ENCODE results near the gene CCDC13.

CCDC13 gene

DNA sequence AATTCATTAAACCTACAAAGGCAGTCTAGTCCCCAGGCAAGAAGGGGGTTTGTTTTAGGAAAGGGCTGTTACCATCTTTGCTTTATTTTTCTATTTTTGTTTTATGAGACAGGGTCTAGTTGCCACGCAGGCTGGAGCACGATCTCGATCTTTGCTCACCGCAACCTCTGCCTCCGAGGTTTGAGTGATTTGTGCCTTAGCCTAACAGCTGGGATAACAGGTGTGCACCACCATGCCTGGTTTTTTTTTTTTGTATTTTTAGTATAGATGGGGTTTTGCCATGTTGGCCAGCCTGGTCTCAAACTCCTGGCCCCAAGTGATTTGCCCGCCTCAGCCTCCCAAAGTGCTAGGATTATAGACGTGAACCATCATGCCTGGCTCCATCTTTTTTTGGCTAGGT, 26.3 kb upstream of the CCDC13 start:
- in situ Hi-C loops (cut with HindIII; ENCODE audit: low sequenced_read_pairs) = no loop called here
- TF ChIP-seq, protein P1, sequence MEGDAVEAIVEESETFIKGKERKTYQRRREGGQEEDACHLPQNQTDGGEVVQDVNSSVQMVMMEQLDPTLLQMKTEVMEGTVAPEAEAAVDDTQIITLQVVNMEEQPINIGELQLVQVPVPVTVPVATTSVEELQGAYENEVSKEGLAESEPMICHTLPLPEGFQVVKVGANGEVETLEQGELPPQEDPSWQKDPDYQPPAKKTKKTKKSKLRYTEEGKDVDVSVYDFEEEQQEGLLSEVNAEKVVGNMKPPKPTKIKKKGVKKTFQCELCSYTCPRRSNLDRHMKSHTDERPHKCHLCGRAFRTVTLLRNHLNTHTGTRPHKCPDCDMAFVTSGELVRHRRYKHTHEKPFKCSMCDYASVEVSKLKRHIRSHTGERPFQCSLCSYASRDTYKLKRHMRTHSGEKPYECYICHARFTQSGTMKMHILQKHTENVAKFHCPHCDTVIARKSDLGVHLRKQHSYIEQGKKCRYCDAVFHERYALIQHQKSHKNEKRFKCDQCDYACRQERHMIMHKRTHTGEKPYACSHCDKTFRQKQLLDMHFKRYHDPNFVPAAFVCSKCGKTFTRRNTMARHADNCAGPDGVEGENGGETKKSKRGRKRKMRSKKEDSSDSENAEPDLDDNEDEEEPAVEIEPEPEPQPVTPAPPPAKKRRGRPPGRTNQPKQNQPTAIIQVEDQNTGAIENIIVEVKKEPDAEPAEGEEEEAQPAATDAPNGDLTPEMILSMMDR (IDR thresholded peaks at IDR 0.05; ENCODE audit: low read depth, low read length) = no peak
- no peak for DNase-seq (ENCODE audit: low read depth, low spot score)
- H3K4me3 ChIP-seq (ENCODE audit: low read depth, low read length) = no peak overlapping the region

DNA sequence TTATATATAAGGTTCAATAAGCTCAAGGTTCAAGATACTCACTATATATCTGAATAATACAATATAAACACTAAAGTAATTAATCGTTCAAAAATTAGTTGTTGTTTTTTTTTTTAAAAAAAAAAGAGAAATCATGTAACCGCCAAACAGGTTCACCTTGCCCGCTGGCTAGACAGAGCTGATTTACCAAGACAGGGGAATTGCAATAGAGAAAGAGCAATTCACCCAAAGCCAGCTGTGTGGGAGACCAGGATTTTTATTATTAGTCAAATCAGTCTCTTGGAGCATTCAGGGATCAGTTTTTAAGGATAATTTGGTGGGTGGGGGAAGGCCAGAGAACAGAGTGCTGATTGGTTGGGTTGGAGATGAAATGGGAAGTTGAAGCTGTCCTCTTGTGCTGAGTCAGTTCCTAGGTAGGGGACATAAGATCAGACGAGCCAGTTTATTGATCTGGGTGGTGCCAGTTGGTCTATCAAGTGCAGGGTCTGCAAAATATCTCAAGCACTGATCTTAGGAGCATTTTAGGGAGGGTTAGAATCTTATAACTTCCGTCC, 23.4 kb upstream of the CCDC13 start:
- DNase-seq (ENCODE audit: low read depth, low spot score) = no peak
- TF ChIP-seq, protein P1 (IDR thresholded peaks at IDR 0.05; ENCODE audit: low read depth, low read length) = no peak
- in situ Hi-C loops (cut with HindIII; ENCODE audit: low sequenced_read_pairs) = no loop called here
- H3K4me3 ChIP-seq (ENCODE audit: low read depth, low read length) = no peak overlapping the region

DNA sequence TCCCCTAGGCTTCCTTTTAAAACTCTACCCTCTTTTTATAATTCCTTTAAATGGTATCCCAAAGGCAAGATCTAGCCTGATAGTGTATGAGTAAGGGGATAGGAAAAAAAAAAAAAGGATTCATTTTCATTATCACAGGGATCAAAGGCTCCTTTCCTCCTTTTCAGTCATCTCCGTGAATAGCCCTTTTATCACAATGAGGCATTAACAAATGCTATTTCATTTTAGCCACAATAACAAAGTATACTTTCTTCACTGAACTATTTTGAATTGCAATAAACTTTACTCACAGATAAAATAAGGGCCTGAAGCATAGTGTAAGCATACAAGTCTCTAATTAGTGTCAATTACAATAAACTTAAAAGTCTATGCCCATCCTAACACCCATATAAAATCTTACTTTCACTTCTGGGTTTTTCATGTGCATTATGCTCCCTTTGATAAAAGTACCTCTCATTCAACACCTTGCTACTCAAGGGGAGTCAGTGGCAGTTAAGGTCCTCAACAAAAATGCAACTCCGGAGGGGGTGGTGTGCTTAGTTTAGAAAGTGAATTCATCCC, 22.6 kb upstream of the CCDC13 start:
- no peak for DNase-seq (ENCODE audit: low read depth, low spot score)
- in situ Hi-C loops (cut with HindIII; ENCODE audit: low sequenced_read_pairs) = no loop called here
- TF ChIP-seq, protein P1 (IDR thresholded peaks at IDR 0.05; ENCODE audit: low read depth, low read length) = no peak
- no peak overlapping the region for H3K4me3 ChIP-seq (ENCODE audit: low read depth, low read length)

DNA sequence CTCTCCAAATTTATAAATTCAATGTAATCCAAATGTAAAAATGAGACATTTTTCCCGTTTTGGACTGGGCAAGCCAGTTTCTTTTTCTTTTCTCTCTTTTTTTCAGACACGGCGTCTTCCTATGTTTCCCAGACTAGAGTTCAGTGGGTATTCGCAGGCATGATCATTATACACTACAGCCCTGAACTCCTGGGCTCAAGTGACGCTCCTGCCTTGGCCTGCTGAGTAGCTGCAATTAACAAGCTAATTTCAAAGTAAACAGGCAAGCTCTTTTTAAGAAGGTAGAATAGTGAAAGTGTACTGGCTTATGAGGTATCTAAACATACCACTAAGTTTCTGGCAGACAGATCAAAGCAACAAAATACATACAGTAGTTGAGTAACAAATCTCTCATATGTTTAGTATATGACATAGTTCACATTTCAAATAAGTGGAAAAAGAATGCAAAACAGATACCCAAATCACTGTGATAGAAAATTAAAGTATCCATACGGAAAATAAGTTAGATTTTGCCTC, 17.7 kb upstream of the CCDC13 start:
- no peak overlapping the region for H3K4me3 ChIP-seq (ENCODE audit: low read depth, low read length)
- DNase-seq (ENCODE audit: low read depth, low spot score) = no peak
- TF ChIP-seq, protein P1 (IDR thresholded peaks at IDR 0.05; ENCODE audit: low read depth, low read length) = no peak
- in situ Hi-C loops (cut with HindIII; ENCODE audit: low sequenced_read_pairs) = no loop called here

DNA sequence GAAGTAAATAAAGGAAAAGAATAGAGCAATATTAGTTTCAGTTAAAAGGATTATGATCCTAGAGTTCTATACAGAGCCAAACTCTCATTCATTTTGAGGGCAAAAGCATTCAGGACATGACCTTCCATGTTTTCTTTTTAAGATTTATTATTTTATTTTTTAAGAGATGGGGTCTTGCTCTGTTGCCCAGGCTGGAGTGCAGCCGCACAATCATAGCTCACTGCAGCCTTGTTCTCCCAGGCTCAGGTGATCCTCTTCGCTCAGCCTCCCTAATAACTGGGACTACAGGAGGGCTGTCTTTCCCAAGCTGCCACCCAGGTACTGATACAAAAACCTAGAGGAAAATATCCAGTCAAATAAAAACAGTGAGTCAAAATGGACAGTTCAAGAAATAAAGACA, 13.6 kb upstream of the CCDC13 start:
- in situ Hi-C loops (cut with HindIII; ENCODE audit: low sequenced_read_pairs) = no loop called here
- H3K4me3 ChIP-seq (ENCODE audit: low read depth, low read length) = no peak overlapping the region
- DNase-seq (ENCODE audit: low read depth, low spot score) = no peak
- TF ChIP-seq, protein P1 (IDR thresholded peaks at IDR 0.05; ENCODE audit: low read depth, low read length) = no peak

DNA sequence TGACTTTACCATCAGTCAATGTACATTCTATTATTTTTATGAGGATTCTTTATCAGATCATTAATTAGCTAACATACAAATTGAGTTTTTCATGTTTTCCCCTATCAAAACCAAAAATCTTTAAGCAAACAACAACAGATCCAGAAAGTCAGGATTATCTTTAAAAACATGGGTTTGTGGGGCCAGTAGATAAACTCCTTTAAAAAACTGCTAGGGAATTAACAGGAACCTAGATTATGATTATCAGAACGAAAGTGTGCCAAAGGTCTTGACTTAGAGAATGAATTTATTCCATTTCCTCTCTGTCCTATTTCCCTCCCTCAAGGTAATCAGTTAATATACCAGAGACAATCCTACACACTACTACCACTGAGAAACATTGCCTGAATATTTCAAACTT, 13.2 kb upstream of the CCDC13 start:
- in situ Hi-C loops (cut with HindIII; ENCODE audit: low sequenced_read_pairs) = no loop called here
- TF ChIP-seq, protein P1 (IDR thresholded peaks at IDR 0.05; ENCODE audit: low read depth, low read length) = no peak
- H3K4me3 ChIP-seq (ENCODE audit: low read depth, low read length) = no peak overlapping the region
- no peak for DNase-seq (ENCODE audit: low read depth, low spot score)

Measured in astrocyte of the spinal cord (primary cell).